PC-9 (cell line): ENCODE measurements around the gene MYO5A. TPM values are rescaled to one million over a fixed set of nuclear protein-coding genes. Genes with fewer than 3 reads are reported as not detected.
"Not testable (repeated sequence)": the region's sequence is repeated elsewhere in the genome, so short reads cannot be mapped to it uniquely, and the experiment has no call there.

ENCODE experiments used
- BruUV-seq: library from RNA; stranded (reverse); fragments of 400-500 nt; replicated peaks from 2 replicates; lab custom pipeline; 2021; lab: Mats Ljungman, UMichigan
- CTCF ChIA-PET: fragments of 300-600 bp; sonication (Branson Sonifier 250); formaldehyde crosslinking; loops from one replicate; lab custom pipeline; 2022; ENCODE audit warnings: antibody characterized with exemption; lab: Charles Lee
- POLR2A ChIA-PET: fragments of 300-600 bp; sonication (Branson Sonifier 250); formaldehyde crosslinking; loops from one replicate; lab custom pipeline; 2022; ENCODE audit warnings: antibody characterized with exemption; ENCODE audit not compliant: unreplicated experiment; lab: Charles Lee
- DNase-seq, 2 experiments: peaks; one replicate each; pipeline versions ENCODE4 v3.0.0 to v3.0.0-alpha.2; 2015 to 2022; ENCODE audit warnings: mixed read lengths in 1 of 2
- H2AFZ ChIP-seq: fragments of 200-600 bp; sonication (generic); 2 replicates; pipeline ENCODE4 v1.8.1; 2017; ENCODE audit warnings: antibody characterized with exemption
- H3F3A ChIP-seq: fragments of 200-600 bp; sonication (generic); 2 replicates; pipeline ENCODE4 v1.8.1; 2017; ENCODE audit warnings: antibody characterized with exemption, mild to moderate bottlenecking, low read depth; ENCODE audit not compliant: insufficient read depth
- H3K27ac ChIP-seq: fragments of 200-600 bp; sonication (generic); 2 replicates; pipeline ENCODE4 v1.6.1; 2016; ENCODE audit warnings: mixed run types
- H3K27me3 ChIP-seq: fragments of 200-600 bp; sonication (generic); 2 replicates; pipeline ENCODE4 v1.6.1; 2016; ENCODE audit warnings: low read depth, mixed run types; ENCODE audit not compliant: insufficient read depth
- H3K36me3 ChIP-seq: fragments of 200-600 bp; sonication (generic); 2 replicates; pipeline ENCODE4 v1.6.1; 2016; ENCODE audit warnings: low read depth, mixed run types
- H3K4me1 ChIP-seq: fragments of 200-600 bp; sonication (generic); replicated peaks from 2 replicates; pipeline ENCODE4 v1.6.1; 2016; ENCODE audit warnings: mixed run types; ENCODE audit not compliant: insufficient read depth
- H3K4me2 ChIP-seq: fragments of 200-600 bp; sonication (generic); 2 replicates; pipeline ENCODE4 v1.6.1; 2017; ENCODE audit warnings: mixed run types
- H3K4me3 ChIP-seq: fragments of 200-600 bp; sonication (generic); 2 replicates; pipeline ENCODE4 v1.6.1; 2016; ENCODE audit warnings: mixed run types
- H3K79me2 ChIP-seq: fragments of 200-600 bp; sonication (generic); 2 replicates; pipeline ENCODE4 v1.6.1; 2017; ENCODE audit warnings: low read depth, mixed run types
- H3K9me2 ChIP-seq: fragments of 200-600 bp; sonication (generic); 2 replicates; pipeline ENCODE4 v1.8.1; 2017; ENCODE audit warnings: mild to moderate bottlenecking; ENCODE audit not compliant: insufficient read depth
- H3K9me3 ChIP-seq: fragments of 200-600 bp; sonication (generic); 2 replicates; pipeline ENCODE4 v1.8.1; 2016; ENCODE audit warnings: low read depth; ENCODE audit not compliant: insufficient read depth
- H4K20me1 ChIP-seq: fragments of 200-600 bp; sonication (generic); 2 replicates; pipeline ENCODE4 v1.8.1; 2017; ENCODE audit not compliant: insufficient read depth
- EZH2 ChIP-seq: fragments of 200-600 bp; sonication (generic); IDR thresholded peaks from 2 replicates; pipeline ENCODE4 v1.8.0; 2017; ENCODE audit warnings: antibody characterized with exemption, low read depth
- intact Hi-C: fragments of 100-400 bp; cut with micrococcal nuclease; formaldehyde crosslinking; loops from one replicate; pipeline ENCODE4 v1.10.0; 2022; ENCODE audit not compliant: unreplicated experiment
- total RNA-seq: library from RNA; stranded (reverse); gene quantifications from 2 replicates; pipeline ENCODE4 v1.2.3, GENCODE V29; 2021
- TF ChIP-seq, protein P1 (sequence below): fragments of 200-600 bp; sonication (generic); conservative IDR thresholded peaks from 2 replicates; pipeline ENCODE4 v1.6.1; 2017; ENCODE audit warnings: mixed run types, antibody characterized with exemption, mild to moderate bottlenecking, moderate library complexity

Gene MYO5A
- total RNA-seq, 1 experiment from 2014 or later: 10.7 TPM

DNA sequence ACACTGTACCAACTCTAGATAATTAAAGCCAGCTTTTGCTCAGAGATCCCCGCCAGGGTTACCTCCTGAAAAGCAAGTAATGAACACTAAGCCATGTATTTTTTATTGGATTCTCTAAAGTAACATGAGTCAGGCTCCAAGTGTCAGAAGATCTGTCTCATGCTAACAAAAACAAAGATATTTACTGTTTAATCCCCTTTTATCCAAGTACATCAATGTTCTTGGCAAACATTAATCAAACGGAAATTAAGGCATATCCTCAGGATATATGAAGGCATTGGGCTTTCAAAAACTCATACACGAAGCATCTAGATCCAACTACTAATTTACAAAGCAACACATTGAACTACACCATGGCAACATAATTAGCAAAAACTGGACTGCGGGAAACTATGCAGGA is 37.2 kb downstream of the MYO5A start:
- no peak for DNase-seq
- Histone ChIP-seq H3K4me3 (no peak overlapping the region), H3K4me2 (no peak overlapping the region), H3K9me2 (no peaks in the 10 kb centered on the region), H3K9me3 (no peaks in the 10 kb centered on the region), H3K4me1 (no peaks in the 10 kb centered on the region), H3F3A (no peaks in the 10 kb centered on the region), H3K27ac (no peak overlapping the region), H4K20me1 (no peaks in the 10 kb centered on the region), H3K27me3 (no peaks in the 10 kb centered on the region), H3K79me2 (no peaks in the 10 kb centered on the region), H2AFZ (no peak overlapping the region), H3K36me3 (no peaks in the 10 kb centered on the region)
- ChIA-PET POLR2A (no interaction called here), CTCF (no interaction called here)
- intact Hi-C loops: no loop called here
- TF ChIP-seq, protein P1, sequence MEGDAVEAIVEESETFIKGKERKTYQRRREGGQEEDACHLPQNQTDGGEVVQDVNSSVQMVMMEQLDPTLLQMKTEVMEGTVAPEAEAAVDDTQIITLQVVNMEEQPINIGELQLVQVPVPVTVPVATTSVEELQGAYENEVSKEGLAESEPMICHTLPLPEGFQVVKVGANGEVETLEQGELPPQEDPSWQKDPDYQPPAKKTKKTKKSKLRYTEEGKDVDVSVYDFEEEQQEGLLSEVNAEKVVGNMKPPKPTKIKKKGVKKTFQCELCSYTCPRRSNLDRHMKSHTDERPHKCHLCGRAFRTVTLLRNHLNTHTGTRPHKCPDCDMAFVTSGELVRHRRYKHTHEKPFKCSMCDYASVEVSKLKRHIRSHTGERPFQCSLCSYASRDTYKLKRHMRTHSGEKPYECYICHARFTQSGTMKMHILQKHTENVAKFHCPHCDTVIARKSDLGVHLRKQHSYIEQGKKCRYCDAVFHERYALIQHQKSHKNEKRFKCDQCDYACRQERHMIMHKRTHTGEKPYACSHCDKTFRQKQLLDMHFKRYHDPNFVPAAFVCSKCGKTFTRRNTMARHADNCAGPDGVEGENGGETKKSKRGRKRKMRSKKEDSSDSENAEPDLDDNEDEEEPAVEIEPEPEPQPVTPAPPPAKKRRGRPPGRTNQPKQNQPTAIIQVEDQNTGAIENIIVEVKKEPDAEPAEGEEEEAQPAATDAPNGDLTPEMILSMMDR: no peak
- no peak for TF ChIP-seq EZH2
- BruUV-seq: no TSS peak

DNA sequence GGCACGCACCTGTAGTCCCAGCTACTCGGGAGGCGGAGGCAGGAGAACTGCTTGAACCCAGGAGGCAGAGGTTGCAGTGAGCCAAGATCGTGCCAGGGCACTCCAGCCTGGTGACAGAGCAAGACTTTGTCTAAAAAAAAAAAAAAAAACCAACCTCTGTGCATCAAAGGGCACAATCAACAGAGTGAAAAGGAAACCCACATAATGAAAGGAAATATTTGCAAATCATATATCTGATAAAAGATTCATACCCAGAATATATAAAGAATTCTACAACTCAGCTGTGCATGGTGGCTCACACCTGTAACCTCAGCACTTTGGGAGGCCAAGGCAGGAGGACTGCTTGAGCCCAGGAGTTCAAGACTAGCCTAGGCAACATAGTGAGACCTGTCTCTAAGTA is 39.2 kb downstream of the MYO5A start:
- H3K27me3 ChIP-seq, H3K9me3 ChIP-seq, H2AFZ ChIP-seq, H3K4me1 ChIP-seq, H3K4me3 ChIP-seq, BruUV-seq, CTCF ChIA-PET, intact Hi-C loops, H3K27ac ChIP-seq, H3K9me2 ChIP-seq, H3K4me2 ChIP-seq, H3K36me3 ChIP-seq, H3F3A ChIP-seq, H3K79me2 ChIP-seq, DNase-seq, H4K20me1 ChIP-seq, POLR2A ChIA-PET: not testable (repeated sequence)

DNA sequence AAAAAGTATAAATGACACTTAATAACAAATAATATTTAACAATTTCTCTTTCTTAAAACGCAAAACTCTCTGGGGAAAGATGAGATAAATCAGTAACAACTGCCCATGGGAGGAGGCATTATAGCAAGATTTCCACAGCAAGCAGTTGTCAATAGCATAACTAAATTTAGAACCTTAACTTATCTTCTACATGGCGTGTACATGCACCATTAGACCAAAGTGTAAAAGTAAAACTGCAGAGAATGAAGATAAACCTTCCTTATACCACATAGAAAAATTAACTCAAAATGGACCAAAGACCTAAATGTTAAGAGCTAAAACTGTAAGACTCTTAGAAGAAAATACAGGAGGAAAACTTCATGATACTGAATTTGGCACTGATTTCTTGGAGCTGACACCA is 39.9 kb downstream of the MYO5A start:
- no peak for DNase-seq
- Histone ChIP-seq H3K36me3 (no peaks in the 10 kb centered on the region), H4K20me1 (no peaks in the 10 kb centered on the region), H3K4me1 (no peaks in the 10 kb centered on the region), H3K4me3 (no peak overlapping the region), H3K9me3 (no peaks in the 10 kb centered on the region), H3K79me2 (no peaks in the 10 kb centered on the region), H3F3A (no peaks in the 10 kb centered on the region), H2AFZ (no peak overlapping the region), H3K4me2 (no peak overlapping the region), H3K9me2 (no peaks in the 10 kb centered on the region), H3K27ac (no peak overlapping the region), H3K27me3 (no peaks in the 10 kb centered on the region)
- POLR2A ChIA-PET: no interaction called here
- TF ChIP-seq, protein P1: no peak
- no peak for TF ChIP-seq EZH2
- CTCF ChIA-PET: no interaction called here
- BruUV-seq: no TSS peak
- intact Hi-C loops: no loop called here
